Psoas muscle (tissue), 8 donors: ENCODE measurements around the gene PTPN1. TPM values are rescaled to one million over a fixed set of nuclear protein-coding genes. Genes with fewer than 3 reads are reported as not detected.

Experiments used
- ATAC-seq, 4 donors: fragments of 200-7000 bp; cut with Tn5 transposase; one replicate each; pipeline ENCODE4 v1.9.1; 2020; ENCODE audit warnings: moderate library complexity in 3 of 4, mild to moderate bottlenecking in 2 of 4
- DNase-seq, 2 donors: peaks; one replicate each; pipeline ENCODE4 v3.0.0-alpha.2; 2020
- H3K27ac ChIP-seq: fragments of 200-600 bp; one replicate; pipeline ENCODE4 v1.8.0; 2022
- H3K27me3 ChIP-seq, 3 donors: fragments of 200-600 bp in 1 of 3; one replicate each; pipeline versions ENCODE4 v1.6.1 to v1.8.0; 2013 to 2022; ENCODE audit warnings: low read length in 2 of 3, mild to moderate bottlenecking in 2 of 3, moderate library complexity in 1 of 3; ENCODE audit not compliant: insufficient read depth in 3 of 3
- H3K36me3 ChIP-seq, 2 donors: fragments of 200-600 bp in 1 of 2; one replicate each; pipeline versions ENCODE4 v1.6.1 to v1.8.0; 2013 to 2022; ENCODE audit warnings: low read depth in 1 of 2, mild to moderate bottlenecking in 1 of 2, moderate library complexity in 1 of 2; ENCODE audit not compliant: insufficient read depth in 1 of 2
- H3K4me1 ChIP-seq: fragments of 200-600 bp; one replicate; pipeline ENCODE4 v1.8.0; 2022
- H3K4me3 ChIP-seq: fragments of 200-600 bp; one replicate; pipeline ENCODE4 v1.8.0; 2022; ENCODE audit warnings: mild to moderate bottlenecking
- H3K9me3 ChIP-seq: fragments of 200-600 bp; one replicate; pipeline ENCODE4 v1.8.0; 2022
- WGBS, 3 donors: extraction: QIAGEN DNeasy Blood & Tissue Kit; methylation state at CpG; one replicate each; pipeline versions ENCODE4 v1.1.6 to v1.1.7; 2013; 5-methylcytosine and 5-hydroxymethylcytosine counted together
- intact Hi-C, 2 donors: fragments of 100-400 bp; cut with DNase I; formaldehyde crosslinking; loops; one replicate each; pipeline versions ENCODE4 v1.11.0 to v1.14.2; 2022
- polyA plus RNA-seq, 3 donors: library from polyadenylated mRNA; stranded (reverse); fragments of 200-250 nt; gene quantifications; one replicate each; pipeline ENCODE4 v1.2.3, GENCODE V29; 2013
- total RNA-seq, 4 donors: library from RNA; stranded (reverse); fragmentation: NEBNext Ultra II Directional in 2 of 4; extraction: Animal tissue kit (Norgen Biotek cat#: 25700) in 2 of 4; gene quantifications; one replicate each; pipeline versions ENCODE4 v1.2.1 to v1.2.4, GENCODE V29; 2021 to 2023
- TF ChIP-seq, protein P1 (sequence below): fragments of 200-600 bp; IDR thresholded peaks from one replicate; pipeline ENCODE4 v1.8.0; 2022; ENCODE audit warnings: antibody characterized with exemption
- donor health status: healthy with polysubstance abuse.
- donor health status: DM: no; HTN: no; CAD: no; lungs with moderate emphysema.
- donor health status: Bipolar disorder and iron deficiency.
- donor health status: healthy.
- donor health status: DM: yes; HTN: yes; CAD: no.
- donor health status: DM: no; HTN: no; CAD: no.
- donor health status: DM: no; HTN: no; CAD: no.
- donor health status: DM: yes; HTN: yes; CAD: no.

PTPN1 gene
- total and polyA plus RNA-seq, 7 donors: 28.7 to 112 (median 46.1) TPM

DNA sequence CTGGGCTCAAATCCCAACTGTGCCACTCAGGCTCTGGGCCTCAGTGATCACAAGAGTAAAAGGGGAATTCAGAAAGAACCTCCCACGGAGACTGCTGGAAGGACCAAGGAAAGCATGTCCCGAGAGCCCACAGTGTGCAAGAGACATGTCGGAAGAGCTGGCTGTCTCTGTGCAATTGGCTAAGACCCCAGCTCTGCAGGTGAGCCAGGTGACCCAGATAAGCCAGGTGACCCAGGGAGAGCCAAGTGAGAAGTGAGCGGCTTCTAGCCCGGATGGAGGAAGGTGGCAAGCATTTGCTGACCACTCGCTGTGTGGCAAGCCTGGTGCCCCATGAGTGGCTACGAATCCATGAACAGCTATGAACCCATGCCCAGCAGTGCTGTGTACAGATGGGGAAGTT is 122.1 kb downstream of the PTPN1 start:
- intact Hi-C loops: loop anchor here in 1 of 2 donors (5.0 kb wide), 1 partner anchor 445 kb away; no protein-coding TSS in a partner anchor
- Histone ChIP-seq H3K4me1 (peaks cover 11% of the 10 kb centered on the region), H3K27ac (no peak overlapping the region), H3K9me3 (no peaks in the 10 kb centered on the region), H3K4me3 (no peak overlapping the region), H3K36me3 (no peaks in the 10 kb centered on the region), H3K27me3 (no peaks in the 10 kb centered on the region)
- TF ChIP-seq, protein P1, sequence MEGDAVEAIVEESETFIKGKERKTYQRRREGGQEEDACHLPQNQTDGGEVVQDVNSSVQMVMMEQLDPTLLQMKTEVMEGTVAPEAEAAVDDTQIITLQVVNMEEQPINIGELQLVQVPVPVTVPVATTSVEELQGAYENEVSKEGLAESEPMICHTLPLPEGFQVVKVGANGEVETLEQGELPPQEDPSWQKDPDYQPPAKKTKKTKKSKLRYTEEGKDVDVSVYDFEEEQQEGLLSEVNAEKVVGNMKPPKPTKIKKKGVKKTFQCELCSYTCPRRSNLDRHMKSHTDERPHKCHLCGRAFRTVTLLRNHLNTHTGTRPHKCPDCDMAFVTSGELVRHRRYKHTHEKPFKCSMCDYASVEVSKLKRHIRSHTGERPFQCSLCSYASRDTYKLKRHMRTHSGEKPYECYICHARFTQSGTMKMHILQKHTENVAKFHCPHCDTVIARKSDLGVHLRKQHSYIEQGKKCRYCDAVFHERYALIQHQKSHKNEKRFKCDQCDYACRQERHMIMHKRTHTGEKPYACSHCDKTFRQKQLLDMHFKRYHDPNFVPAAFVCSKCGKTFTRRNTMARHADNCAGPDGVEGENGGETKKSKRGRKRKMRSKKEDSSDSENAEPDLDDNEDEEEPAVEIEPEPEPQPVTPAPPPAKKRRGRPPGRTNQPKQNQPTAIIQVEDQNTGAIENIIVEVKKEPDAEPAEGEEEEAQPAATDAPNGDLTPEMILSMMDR: no peak
- no peak for DNase-seq
- WGBS, 3 donors: 81 to 87% (median 82%) methylated on average over 7 of the region's 7 CpGs
- no peak for ATAC-seq

DNA sequence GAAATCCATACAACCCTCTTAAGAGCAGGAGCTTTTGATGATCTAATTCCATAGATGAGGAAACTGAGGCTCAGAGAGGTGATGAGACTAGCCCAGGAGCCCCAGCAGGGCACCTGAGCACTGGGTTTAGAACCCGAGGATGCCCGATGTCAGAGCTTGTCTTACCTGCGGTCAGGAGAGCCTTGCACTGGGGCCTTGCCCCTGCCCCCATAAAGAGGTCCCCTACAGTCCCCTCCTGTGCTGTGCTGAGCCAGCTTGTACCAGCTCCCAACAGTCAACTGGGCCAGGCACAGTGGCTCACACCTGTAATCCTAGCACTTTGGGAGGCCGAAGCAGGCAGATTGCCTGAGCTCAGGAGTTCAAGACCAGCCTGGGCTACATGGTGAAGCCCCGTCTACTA is 122.5 kb downstream of the PTPN1 start:
- intact Hi-C loops: loop anchor here in 1 of 2 donors (5.0 kb wide), 1 partner anchor 445 kb away; no protein-coding TSS in a partner anchor
- no peak overlapping the region for H3K27ac ChIP-seq
- 88 to 96% (median 94%) methylated on average over 5 of the region's 5 CpGs for WGBS, 3 donors

DNA sequence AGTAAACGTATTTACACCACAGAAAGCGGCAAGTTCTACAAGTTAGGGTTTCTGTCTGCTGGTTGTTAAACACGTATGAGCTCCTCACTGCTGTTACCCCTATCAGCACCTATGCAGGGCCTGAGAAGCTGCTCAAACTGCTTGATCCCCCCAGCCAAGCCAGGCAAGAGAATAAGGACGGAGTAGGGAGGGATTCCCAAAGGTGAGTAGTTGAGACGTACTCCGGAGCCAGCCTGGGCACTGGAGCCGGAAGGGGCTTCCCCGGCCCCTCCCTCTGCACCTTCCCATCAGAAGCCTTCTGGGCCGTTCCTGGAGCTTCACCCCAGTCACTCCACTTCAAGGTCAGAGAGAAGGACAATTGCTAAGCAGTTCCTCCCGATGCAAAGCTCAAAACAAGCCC is 123.2 kb downstream of the PTPN1 start:
- no peaks in the 10 kb centered on the region for H3K27me3 ChIP-seq
- H3K36me3 ChIP-seq: no peaks in the 10 kb centered on the region
- H3K27ac ChIP-seq: no peak overlapping the region
- DNase-seq (no peak), ATAC-seq (no peak)
- 69 to 74% (median 71%) methylated on average over 10 of the region's 10 CpGs for WGBS, 3 donors
- peaks cover 16% of the 10 kb centered on the region for H3K4me1 ChIP-seq
- no peaks in the 10 kb centered on the region for H3K9me3 ChIP-seq
- intact Hi-C loops: loop anchor here in 1 of 2 donors (5.0 kb wide), 1 partner anchor 446 kb away; no protein-coding TSS in a partner anchor
- H3K4me3 ChIP-seq: no peak overlapping the region
- TF ChIP-seq, protein P1: no peak

More for the DNA sequence above, 122.5 kb downstream of the PTPN1 start:
- Histone ChIP-seq H3K27me3 (no peaks in the 10 kb centered on the region), H3K36me3 (no peaks in the 10 kb centered on the region), H3K9me3 (no peaks in the 10 kb centered on the region), H3K4me3 (no peak overlapping the region), H3K4me1 (peaks cover 16% of the 10 kb centered on the region)
- no peak for ATAC-seq
- TF ChIP-seq, protein P1: no peak
- no peak for DNase-seq

DNA sequence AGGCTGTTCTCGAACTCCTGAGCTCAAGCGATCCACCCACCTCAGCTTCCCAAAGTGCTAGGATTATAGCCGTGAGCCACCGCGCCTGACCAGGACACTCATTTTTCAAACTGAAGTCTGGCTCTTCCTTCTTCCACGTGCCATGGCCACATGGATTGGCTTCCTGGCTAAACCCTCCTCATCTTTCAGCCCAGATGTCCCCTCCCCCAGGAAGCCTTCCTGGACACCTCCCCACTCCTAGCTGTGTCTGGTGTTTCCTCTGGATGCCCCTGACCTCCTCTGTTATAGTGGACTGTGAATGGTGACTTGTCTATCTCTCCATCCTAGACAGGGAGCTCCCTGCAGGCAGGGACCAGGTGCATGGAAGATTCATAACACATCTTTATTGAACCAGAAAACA is 124.0 kb downstream of the PTPN1 start:
- TF ChIP-seq, protein P1: no peak

More for the DNA sequence above, 124.0 kb downstream of the PTPN1 start:
- Histone ChIP-seq H3K9me3 (no peaks in the 10 kb centered on the region), H3K27ac (no peak overlapping the region), H3K4me1 (peaks cover 16% of the 10 kb centered on the region), H3K4me3 (no peak overlapping the region), H3K36me3 (no peaks in the 10 kb centered on the region), H3K27me3 (no peaks in the 10 kb centered on the region)
- intact Hi-C loops: loop anchor here in 1 of 2 donors (5.0 kb wide), 1 partner anchor 447 kb away; no protein-coding TSS in a partner anchor
- WGBS, 3 donors: 43 to 52% (median 50%) methylated on average over 6 of the region's 6 CpGs
- no peak for ATAC-seq
- DNase-seq: no peak

Other genes with a start within 250 kb of the PTPN1 start
- gene RIPOR3, start 181.2 kb downstream of the PTPN1 start, total RNA-seq: 1 to 10 TPM; 3.1 to 5.2 (median 4.5) TPM
- 1 to 10 TPM; 5.4 to 5.7 (median 5.6) TPM for gene RIPOR3, start 181.2 kb downstream of the PTPN1 start, polyA plus RNA-seq
- 1 to 10 TPM in 3 of 4 donors, under 1 TPM in 1; 0.64 to 5.0 (median 1.8) TPM for gene PARD6B, start 221.2 kb downstream of the PTPN1 start, total RNA-seq
- gene PARD6B, start 221.2 kb downstream of the PTPN1 start, polyA plus RNA-seq: under 1 TPM; 0.27 to 0.97 (median 0.44) TPM